Tibial artery (tissue), 4 donors: Measurements from ENCODE around the gene GPC6.
A peak's percentile ranks its signal among the peaks of the same experiment; 100 is the strongest.

Experiments
- DNase-seq, 2 donors: peaks; one replicate each; pipeline ENCODE4 v3.0.0-alpha.2; 2019
- H3K27ac ChIP-seq, 2 donors: fragments of 200-600 bp; sonication (generic) in 1 of 2; 1 replicate in 1 of 2; 2 replicates in 1 of 2; pipeline ENCODE4 v1.5.1; 2018 to 2019; ENCODE audit warnings: mild to moderate bottlenecking in 1 of 2
- H3K27me3 ChIP-seq, 2 donors: fragments of 200-600 bp; sonication (generic) in 1 of 2; one replicate each; pipeline versions ENCODE4 v1.5.1 to v1.6.0; 2016 to 2019
- H3K36me3 ChIP-seq, 3 donors: fragments of 200-600 bp; sonication (generic) in 2 of 3; one replicate each; pipeline ENCODE4 v1.5.1; 2016 to 2019; ENCODE audit warnings: mild to moderate bottlenecking in 2 of 3
- H3K4me1 ChIP-seq, 4 donors: fragments of 200-600 bp; sonication (generic) in 2 of 4; 1 replicate in 3 of 4; 2 replicates in 1 of 4; pipeline ENCODE4 v1.5.1; 2016 to 2019
- H3K4me3 ChIP-seq, 2 donors: fragments of 200-600 bp; sonication (generic) in 1 of 2; 1 replicate in 1 of 2; 2 replicates in 1 of 2; pipeline ENCODE4 v1.5.1; 2018 to 2019; ENCODE audit warnings: mild to moderate bottlenecking in 2 of 2
- H3K9me3 ChIP-seq, 3 donors: fragments of 200-600 bp; sonication (generic) in 1 of 3; one replicate each; pipeline ENCODE4 v1.5.1; 2016 to 2019
- CTCF ChIP-seq, 2 experiments: fragments of 200-600 bp in 1 of 2; fragments of 450-650 bp in 1 of 2; IDR thresholded peaks; one replicate each; pipeline ENCODE4 v1.5.1; 2017 to 2019; ENCODE audit warnings: antibody characterized with exemption in 2 of 2, mild to moderate bottlenecking in 1 of 2, moderate library complexity in 1 of 2
- intact Hi-C: fragments of 100-400 bp; cut with DNase I; formaldehyde crosslinking; loops from one replicate; pipeline ENCODE4 v1.15.0; 2023; ENCODE audit warnings: low total_unique reads

GPC6 gene

DNA sequence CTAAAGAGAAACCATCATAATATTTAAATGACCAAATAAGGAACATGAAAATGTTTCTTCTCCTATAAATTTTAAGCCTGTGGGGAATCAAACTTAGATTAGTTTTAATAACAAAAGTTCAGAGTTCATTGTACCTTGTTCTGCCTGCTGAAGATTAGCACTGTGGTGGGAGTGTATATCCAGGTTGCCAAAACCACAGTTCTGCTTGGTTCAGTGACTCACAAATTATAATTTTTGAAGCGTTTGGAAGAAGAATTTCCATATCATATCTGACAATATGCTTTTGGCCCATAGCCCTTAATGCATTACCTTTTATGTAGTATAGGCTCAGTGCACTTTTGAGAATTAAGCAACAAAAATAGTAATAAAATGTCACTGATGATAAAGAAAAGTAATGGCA is 545.2 kb downstream of the GPC6 start:
- peaks cover 0 to 72% (median 17%) of the 10 kb centered on the region in 4 donors for H3K4me1 ChIP-seq
- no peaks in the 10 kb centered on the region for H3K9me3 ChIP-seq
- no peaks in the 10 kb centered on the region for H3K36me3 ChIP-seq
- intact Hi-C loops: no loop called here
- TF ChIP-seq CTCF (IDR thresholded peaks at IDR 0.05): no peak
- H3K27ac ChIP-seq: no peak overlapping the region
- no peak for DNase-seq
- no peaks in the 10 kb centered on the region for H3K27me3 ChIP-seq
- no peak overlapping the region for H3K4me3 ChIP-seq

- Histone ChIP-seq H3K9me3 (no peaks in the 10 kb centered on the region), H3K27me3 (no peaks in the 10 kb centered on the region), H3K4me1 (peaks cover 0 to 70% (median 14%) of the 10 kb centered on the region in 4 donors), H3K36me3 (no peaks in the 10 kb centered on the region), H3K4me3 (no peak overlapping the region), H3K27ac (peak overlapping the region; percentile 45 to 63)
- no peak for DNase-seq
- TF ChIP-seq CTCF (IDR thresholded peaks at IDR 0.05): no peak
- intact Hi-C loops: no loop called here
Observed at GRCh38 chr13:93774506-93774905, 547.9 kb downstream of the GPC6 start.

- H3K27me3 ChIP-seq: no peaks in the 10 kb centered on the region
- intact Hi-C loops: no loop called here
- H3K9me3 ChIP-seq: no peaks in the 10 kb centered on the region
- H3K4me1 ChIP-seq: peaks cover 0 to 67% (median 14%) of the 10 kb centered on the region in 4 donors
- H3K27ac ChIP-seq: peak overlapping the region; percentile 45 to 63
- no peak for TF ChIP-seq CTCF (IDR thresholded peaks at IDR 0.05)
- no peaks in the 10 kb centered on the region for H3K36me3 ChIP-seq
- no peak for DNase-seq
- H3K4me3 ChIP-seq: no peak overlapping the region
Observed at GRCh38 chr13:93775027-93775426, 548.4 kb downstream of the GPC6 start.

- Histone ChIP-seq H3K9me3 (no peaks in the 10 kb centered on the region), H3K27me3 (no peaks in the 10 kb centered on the region), H3K36me3 (no peaks in the 10 kb centered on the region), H3K4me3 (peak overlapping the region in 1 of 2 donors; percentile 11), H3K4me1 (peaks cover 0 to 64% (median 14%) of the 10 kb centered on the region in 4 donors), H3K27ac (peak overlapping the region; percentile 45 to 63)
- DNase-seq: no peak
- TF ChIP-seq CTCF (IDR thresholded peaks at IDR 0.05): no peak
- intact Hi-C loops: no loop called here
Observed at GRCh38 chr13:93775507-93776108, 549.0 kb downstream of the GPC6 start.

- intact Hi-C loops: no loop called here
- H3K27ac ChIP-seq: peak overlapping the region; percentile 45 to 63
- DNase-seq: no peak
Observed at GRCh38 chr13:93776936-93777335, 550.3 kb downstream of the GPC6 start.

More at GRCh38 chr13:93776936-93777335, 550.3 kb downstream of the GPC6 start:
- Histone ChIP-seq H3K4me1 (peaks cover 0 to 56% (median 14%) of the 10 kb centered on the region in 4 donors), H3K9me3 (no peaks in the 10 kb centered on the region), H3K27me3 (no peaks in the 10 kb centered on the region), H3K36me3 (no peaks in the 10 kb centered on the region), H3K4me3 (no peak overlapping the region)
- TF ChIP-seq CTCF (IDR thresholded peaks at IDR 0.05): no peak
